GM12801 (cell line): ENCODE results near the gene HSPB6.

Source experiments
- TF ChIP-seq, protein P1 (sequence below): IDR thresholded peaks from one replicate; pipeline ENCODE4 v1.5.1; 2011; ENCODE audit warnings: control low read depth; ENCODE audit not compliant: insufficient read length; ENCODE audit errors: extremely low read depth

HSPB6 gene, protein sequence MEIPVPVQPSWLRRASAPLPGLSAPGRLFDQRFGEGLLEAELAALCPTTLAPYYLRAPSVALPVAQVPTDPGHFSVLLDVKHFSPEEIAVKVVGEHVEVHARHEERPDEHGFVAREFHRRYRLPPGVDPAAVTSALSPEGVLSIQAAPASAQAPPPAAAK

DNA sequence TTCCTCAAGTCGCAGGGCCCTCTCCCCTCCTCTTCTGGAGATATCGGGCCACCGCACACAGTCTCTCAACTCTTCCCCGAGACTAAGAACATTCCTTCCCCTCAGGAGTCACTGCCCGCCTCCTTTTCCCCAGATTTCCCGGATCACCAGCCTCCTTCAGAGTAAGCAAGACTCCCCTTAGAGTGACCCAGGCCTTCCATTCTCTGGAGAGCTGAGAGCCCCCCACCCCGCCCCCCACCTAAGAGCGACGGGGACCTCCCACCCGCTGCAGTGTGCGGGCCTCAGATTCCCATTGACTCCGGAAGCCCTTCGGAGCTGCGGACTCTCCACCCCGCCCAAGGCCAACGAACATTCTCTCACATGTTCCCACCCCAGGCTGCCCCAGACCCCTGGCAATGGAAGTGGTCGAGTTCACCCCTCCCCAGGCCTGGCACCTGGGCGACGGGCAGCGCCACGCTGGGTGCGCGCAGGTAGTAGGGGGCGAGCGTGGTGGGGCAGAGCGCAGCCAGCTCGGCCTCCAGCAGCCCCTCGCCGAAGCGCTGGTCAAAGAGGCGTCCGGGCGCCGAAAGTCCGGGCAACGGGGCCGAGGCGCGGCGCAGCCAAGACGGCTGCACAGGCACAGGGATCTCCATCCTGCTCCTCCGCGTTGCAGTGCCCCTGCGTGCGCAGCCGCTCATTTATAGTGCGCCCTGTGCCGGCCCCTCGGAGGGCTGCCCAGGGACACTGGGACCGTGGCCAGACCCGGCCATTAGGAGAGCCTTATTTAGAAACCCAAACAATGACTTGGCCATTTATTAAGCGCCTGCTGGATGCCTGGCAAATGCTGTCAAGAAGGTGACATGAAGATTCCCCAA lies at the start of gene HSPB6:
Gene HSPB6 (minus strand): TSS at position 653 of the 854 bp plus-strand sequence. CDS start 21 bp downstream, at position 632.
- TF ChIP-seq, protein P1, sequence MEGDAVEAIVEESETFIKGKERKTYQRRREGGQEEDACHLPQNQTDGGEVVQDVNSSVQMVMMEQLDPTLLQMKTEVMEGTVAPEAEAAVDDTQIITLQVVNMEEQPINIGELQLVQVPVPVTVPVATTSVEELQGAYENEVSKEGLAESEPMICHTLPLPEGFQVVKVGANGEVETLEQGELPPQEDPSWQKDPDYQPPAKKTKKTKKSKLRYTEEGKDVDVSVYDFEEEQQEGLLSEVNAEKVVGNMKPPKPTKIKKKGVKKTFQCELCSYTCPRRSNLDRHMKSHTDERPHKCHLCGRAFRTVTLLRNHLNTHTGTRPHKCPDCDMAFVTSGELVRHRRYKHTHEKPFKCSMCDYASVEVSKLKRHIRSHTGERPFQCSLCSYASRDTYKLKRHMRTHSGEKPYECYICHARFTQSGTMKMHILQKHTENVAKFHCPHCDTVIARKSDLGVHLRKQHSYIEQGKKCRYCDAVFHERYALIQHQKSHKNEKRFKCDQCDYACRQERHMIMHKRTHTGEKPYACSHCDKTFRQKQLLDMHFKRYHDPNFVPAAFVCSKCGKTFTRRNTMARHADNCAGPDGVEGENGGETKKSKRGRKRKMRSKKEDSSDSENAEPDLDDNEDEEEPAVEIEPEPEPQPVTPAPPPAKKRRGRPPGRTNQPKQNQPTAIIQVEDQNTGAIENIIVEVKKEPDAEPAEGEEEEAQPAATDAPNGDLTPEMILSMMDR, result no peak

DNA sequence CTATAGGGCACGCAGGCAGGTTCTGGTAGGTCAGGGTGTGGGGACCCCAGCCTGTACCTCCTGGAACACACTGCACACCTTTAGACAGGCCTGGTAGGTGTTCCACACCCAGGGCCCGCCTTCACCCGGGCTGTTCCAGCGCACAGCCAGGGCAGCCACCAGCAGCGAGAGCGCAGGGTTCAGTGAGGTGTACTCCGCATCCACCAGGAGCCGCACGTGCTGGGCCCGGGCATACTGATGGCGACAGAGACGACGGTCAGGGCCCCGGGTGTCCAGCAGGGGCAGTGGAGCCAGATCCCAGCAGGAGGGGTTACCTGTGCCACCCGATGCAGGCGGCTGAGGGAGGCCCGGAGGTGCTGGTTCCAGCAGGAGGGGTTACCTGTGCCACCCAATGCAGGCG lies 49.8 kb upstream of the HSPB6 start:
- TF ChIP-seq, protein P1, result no peak

DNA sequence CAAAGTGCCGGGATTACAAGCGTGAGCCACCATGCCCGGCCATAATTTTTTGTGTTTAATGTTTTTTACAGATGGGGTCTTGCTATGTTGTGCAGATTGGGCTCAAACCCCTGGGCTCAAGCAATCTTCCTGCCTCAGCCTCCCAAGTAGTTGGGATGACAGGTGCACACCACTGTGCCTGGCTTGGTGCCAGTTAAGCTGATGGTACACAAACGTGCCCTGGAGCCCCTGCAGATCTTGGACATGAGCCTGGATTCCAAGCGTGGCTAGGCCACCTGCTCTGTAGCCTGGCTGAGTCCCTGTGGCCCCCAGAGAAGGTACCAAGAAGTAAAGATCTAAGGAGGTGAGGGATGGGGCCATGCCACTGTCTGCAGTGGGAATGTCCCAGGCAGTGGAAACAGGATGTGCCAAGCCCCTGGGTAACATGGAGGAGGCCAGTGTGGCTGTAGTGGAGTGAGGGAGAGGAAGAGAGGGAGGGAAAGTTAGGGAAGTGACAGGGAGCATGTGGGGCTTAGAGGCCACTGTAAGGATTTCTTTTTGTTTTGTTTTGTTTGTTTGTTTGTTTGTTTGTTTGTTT lies 48.8 kb upstream of the HSPB6 start:
- TF ChIP-seq, protein P1, result no peak

DNA sequence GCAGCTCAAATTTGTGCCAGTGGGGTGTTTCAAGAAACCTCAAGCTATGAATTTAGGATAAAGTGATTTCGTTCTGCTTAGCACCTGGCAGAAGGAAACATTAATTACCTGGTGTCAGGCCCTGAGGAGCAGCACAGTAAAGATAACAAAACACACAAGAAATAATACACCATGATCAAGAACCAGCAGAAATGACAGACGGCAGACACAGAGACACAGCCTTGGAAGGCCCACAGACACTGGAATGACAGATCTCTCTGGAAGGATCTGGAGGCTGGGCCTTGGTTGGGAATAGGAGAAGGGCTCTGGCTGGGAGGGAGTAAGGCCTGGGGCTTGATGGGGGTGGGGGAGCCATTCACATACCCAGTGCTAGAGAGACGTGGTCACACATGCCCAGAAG lies 45.0 kb upstream of the HSPB6 start:
- TF ChIP-seq, protein P1, result no peak

DNA sequence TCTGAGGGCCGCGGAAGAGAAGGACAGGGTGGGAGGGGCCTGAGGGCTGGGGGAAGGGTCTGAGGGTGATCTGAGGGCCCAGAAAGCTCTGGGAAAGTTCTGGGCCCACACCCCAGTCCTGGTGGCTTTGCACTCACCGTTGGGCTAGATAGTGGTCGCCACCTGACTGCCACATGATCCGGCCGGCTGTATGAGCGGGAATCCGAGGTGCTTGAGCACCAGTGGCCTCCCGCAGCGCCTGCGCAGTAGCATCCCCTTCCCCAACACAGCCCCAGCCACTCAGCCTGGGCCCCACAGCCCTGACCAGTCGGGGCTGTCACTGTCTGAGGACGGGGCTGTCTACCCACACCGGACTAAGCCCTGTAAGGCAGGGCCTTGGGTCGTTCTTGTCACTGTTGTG lies 40.8 kb upstream of the HSPB6 start:
- TF ChIP-seq, protein P1, result no peak

DNA sequence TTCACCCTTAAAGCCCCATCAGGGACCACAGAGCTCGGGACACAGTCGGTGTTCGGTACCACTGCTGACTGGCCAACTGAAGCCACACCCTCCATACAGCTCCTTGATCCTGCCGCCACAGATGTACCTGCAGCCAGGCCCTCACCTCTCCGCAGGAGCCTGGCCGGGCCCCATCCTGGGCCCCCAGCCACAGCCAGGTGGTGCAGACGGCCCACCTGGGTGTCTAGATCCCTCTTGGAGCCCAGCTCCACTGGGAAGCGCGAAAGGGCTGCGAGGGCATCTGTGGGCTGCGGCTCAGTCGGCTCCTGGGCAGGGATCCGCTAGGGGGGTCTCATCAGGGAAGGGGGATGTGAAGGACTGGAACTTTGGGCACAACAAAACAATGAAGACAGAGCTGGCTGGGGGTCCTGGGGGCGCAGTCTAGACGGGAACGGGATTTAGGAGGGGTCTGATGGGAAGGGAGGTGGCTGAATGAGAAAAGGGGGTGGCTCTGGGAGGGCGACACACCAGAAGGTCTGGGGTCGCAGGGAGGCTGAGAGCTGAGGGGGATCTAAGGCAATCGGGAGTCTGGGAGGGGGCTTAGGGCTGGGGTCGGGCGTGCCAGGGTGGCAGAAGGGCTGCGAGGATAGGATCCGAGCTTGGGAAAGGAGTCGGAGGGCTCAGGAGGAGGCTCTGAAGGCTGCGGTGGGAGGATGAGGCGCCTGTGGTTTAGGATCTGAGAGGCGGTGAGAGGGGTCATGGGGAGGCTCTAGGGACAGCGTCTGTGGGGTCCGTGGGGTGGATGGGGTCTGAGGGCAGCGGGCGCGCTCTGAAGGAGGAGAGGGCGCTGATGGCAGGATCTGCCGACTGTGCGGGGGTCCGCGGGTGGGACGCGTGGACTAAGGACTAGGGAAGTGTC lies 40.1 kb upstream of the HSPB6 start:
- TF ChIP-seq, protein P1, result no peak
